D721Med (cell line): Measurements from ENCODE around the gene TSPAN10.

Source experiments
- DNase-seq: peaks from one replicate; pipeline ENCODE4 v3.0.0; 2011; ENCODE audit warnings: low spot score; ENCODE audit not compliant: insufficient read length
- FAIRE-seq: peaks from 2 replicates; lab custom pipeline; 2011; peaks lifted over from hg19 to GRCh38; lab: Jason Lieb, UNC
- TF ChIP-seq, protein P1 (sequence below): IDR thresholded peaks from 2 replicates; pipeline ENCODE4 v1.5.1; 2012; ENCODE audit warnings: mild to moderate bottlenecking, control low read depth; ENCODE audit not compliant: insufficient read depth; ENCODE audit errors: missing control alignments

Gene TSPAN10

DNA sequence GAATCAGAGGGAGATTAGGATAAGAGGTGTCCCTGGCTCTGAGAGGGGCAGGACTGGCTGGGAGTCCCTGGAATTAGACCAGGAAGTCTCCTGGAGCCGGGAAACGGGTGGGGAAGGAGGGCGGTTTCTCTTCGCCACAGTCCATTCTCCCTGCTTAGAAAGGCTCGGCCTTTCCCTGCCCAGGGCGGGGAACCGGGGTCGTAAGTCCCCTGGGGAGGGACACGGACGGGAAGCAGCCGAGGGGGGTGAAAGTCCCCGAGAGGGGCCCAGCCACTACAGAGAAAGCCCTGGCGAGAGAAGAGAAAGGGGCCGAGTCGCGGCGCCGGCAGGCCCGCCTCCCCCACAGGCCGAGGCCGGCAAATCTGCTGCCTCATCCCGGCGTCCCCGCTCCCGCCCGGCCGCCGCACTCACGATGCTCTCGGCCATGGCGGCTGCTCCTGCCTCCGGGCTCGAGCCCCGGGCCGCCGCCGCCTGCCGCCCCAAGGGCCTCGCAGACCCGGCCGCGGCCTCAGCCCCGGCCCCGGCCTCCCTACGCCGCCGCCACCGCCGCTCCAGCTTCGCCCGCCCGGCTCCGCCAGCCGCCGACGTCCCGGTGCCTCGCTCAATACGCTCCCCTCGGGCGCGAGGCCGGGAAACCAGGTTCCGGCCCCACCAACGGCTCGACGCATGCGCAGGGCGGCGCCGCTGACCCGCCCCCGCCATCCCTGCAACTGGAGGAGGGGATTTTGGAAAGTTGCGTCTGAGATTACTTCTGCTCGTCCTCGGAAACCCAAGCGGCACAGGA is at the start of gene TSPAN10, which contains the start of gene NPLOC4:
Gene TSPAN10, plus strand, starts transcription at position 692 of the 784 bp plus-strand sequence. CDS start 5,217 bp downstream, outside the sequence.
Gene NPLOC4, minus strand, starts transcription at position 608 of the 784 bp plus-strand sequence. Its CDS starts 182 bp downstream, at position 426.
- TF ChIP-seq, protein P1, sequence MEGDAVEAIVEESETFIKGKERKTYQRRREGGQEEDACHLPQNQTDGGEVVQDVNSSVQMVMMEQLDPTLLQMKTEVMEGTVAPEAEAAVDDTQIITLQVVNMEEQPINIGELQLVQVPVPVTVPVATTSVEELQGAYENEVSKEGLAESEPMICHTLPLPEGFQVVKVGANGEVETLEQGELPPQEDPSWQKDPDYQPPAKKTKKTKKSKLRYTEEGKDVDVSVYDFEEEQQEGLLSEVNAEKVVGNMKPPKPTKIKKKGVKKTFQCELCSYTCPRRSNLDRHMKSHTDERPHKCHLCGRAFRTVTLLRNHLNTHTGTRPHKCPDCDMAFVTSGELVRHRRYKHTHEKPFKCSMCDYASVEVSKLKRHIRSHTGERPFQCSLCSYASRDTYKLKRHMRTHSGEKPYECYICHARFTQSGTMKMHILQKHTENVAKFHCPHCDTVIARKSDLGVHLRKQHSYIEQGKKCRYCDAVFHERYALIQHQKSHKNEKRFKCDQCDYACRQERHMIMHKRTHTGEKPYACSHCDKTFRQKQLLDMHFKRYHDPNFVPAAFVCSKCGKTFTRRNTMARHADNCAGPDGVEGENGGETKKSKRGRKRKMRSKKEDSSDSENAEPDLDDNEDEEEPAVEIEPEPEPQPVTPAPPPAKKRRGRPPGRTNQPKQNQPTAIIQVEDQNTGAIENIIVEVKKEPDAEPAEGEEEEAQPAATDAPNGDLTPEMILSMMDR, result no peak
- DNase-seq (peak; percentile 93), FAIRE-seq (no peak)

DNA sequence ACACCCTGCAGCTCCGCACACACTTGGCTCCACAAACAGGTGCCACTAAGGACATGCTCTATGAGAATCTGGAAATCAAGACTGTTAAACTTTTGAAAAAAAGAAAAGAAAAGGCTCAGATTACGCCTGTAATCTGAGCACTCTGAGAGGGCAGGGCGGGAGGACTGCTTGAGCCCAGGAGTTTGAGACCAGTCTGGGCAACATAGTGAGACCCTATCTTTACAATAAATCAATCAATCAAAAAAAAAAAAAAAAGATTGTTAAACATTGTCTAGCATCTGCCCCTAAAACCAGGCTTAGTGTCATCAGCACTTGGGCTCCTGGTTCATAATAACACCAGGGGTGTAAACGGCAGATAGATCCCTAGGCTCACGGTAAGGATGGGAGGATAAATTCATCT is 47.4 kb upstream of the TSPAN10 start:
- DNase-seq (no peak), FAIRE-seq (no peak)
- TF ChIP-seq, protein P1, result no peak

DNA sequence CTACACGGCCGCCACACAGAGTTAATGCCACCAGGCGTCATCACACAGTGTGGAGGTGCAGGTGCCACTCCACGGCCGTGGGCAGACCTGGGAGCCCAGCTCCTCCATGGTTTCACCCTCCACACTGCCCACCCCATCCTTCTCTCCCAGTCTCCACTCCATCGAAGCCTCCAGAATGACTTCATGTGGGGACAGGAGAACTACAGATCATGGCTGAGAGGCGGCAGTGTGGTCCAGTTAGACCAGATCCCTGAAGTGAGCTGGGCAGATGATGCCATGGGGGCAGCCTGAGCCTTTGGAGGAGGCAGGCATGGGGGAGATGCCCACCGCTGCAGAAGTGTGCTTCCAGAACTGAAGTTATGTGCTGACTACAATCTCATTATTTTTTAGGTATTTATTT is 46.9 kb upstream of the TSPAN10 start:
- TF ChIP-seq, protein P1, result no peak
- FAIRE-seq (no peak), DNase-seq (no peak)

DNA sequence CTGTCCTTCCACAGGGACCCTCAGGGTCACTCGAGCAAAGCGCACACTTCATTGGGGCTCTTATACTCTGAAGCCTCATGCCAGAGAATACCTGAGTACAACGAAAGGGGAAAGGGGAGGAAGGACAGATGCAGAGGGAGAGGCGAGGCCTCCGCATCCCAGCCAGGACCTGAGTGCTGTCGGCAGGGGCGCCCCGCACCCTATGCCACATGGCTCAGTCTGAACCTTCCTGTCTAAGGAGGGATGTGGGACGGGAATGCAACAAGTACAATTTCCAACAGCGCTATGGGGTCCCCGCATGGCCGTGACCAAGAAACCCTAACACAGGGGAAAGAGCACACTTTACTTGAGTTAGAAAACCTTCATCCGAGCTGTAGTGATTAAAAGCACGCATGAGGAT is 45.0 kb upstream of the TSPAN10 start:
- TF ChIP-seq, protein P1, result no peak
- no peak for FAIRE-seq
- no peak for DNase-seq

DNA sequence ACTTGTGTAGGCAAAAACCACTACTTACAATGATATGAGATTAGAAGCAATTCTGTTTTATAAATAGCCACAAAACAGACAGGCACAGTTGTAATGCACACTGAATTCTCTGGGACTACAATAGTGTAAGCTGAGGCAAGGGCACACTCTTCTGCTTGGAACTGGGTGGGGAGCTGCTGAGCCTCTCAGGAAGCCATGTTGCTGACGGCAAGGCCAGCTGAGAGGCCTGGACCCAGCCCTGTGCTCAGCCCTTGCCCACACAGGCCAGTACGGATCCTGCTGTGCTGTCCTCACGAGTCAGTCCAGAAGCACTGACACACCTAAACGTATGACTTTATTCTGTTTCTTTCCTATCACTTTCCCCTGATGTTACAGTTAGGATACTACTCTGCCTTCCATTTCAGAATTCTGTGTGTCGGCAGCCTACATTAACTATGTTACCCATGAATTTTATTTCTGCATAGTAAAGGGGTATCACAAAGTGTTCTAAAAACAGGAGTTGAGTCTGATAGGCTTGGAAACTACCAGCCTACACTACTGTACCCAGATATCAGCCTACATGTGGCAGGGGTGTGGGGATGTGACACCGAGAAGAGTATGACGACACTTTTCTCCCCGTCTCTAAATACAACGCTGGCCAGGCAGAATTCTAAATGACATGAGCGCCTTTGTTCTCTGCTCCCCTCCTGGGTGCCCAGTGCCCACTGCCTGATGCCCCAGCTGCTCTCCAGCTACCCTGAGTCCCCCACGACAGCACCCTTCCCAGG is 43.7 kb upstream of the TSPAN10 start:
- TF ChIP-seq, protein P1, result no peak
- no peak for FAIRE-seq

DNA sequence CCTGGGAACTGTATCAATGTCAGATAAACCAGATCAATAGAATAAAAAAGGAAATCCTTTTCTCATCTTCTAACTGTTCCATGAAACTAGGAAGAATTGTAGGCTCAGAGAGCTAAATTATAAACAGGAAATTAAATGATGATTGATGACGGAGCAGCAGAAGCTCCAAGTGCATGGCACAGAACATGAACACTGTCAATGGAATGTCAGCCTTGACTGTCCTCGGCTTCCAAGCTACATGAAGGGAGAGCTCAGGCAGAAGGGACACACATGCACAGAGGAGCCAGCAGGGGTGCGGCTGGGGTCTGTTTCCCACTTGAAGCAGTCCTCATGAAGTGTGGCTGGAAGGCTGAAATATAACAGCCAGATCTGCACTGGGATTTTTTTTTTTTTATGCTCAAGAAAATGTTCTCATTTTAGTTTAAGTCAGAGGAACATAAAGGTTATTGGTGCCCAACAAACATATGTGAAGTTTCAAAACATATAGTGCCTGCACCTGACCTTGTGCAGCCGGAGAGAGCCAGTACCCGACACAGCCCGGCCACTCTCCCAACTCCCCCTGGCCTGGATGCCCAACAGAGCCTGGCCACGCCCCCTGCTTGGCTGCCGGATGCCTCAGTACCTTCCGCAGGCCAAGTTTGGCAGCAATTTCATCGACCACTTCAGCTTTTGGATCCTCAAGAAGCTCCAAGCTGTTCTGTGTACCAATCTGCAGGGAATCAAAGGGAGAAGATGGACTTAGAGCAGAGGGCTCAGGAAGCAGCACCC is 37.1 kb upstream of the TSPAN10 start:
- TF ChIP-seq, protein P1, result no peak
- DNase-seq (no peak), FAIRE-seq (no peak)

More for the DNA sequence above, 43.7 kb upstream of the TSPAN10 start:
- no peak for DNase-seq
